Thyroid gland (tissue), 4 donors: ENCODE measurements around the gene AGK.

Source experiments
- POLR2A ChIP-seq, 2 donors: fragments of 450-650 bp; IDR thresholded peaks; one replicate each; pipeline ENCODE4 v1.6.1; 2017; ENCODE audit warnings: antibody characterized with exemption in 2 of 2, mild to moderate bottlenecking in 2 of 2, moderate library complexity in 1 of 2
- TF ChIP-seq, protein P1 (sequence below), 6 experiments: fragments of 200-600 bp in 3 of 6; fragments of 450-650 bp in 3 of 6; sonication (generic) in 3 of 6; IDR thresholded peaks; one replicate each; pipeline ENCODE4 v1.5.1; 2016 to 2019; ENCODE audit warnings: antibody characterized with exemption in 6 of 6, mild to moderate bottlenecking in 2 of 6, inconsistent platforms in 1 of 6, moderate library complexity in 1 of 6

- TF ChIP-seq, protein P1, sequence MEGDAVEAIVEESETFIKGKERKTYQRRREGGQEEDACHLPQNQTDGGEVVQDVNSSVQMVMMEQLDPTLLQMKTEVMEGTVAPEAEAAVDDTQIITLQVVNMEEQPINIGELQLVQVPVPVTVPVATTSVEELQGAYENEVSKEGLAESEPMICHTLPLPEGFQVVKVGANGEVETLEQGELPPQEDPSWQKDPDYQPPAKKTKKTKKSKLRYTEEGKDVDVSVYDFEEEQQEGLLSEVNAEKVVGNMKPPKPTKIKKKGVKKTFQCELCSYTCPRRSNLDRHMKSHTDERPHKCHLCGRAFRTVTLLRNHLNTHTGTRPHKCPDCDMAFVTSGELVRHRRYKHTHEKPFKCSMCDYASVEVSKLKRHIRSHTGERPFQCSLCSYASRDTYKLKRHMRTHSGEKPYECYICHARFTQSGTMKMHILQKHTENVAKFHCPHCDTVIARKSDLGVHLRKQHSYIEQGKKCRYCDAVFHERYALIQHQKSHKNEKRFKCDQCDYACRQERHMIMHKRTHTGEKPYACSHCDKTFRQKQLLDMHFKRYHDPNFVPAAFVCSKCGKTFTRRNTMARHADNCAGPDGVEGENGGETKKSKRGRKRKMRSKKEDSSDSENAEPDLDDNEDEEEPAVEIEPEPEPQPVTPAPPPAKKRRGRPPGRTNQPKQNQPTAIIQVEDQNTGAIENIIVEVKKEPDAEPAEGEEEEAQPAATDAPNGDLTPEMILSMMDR (IDR thresholded peaks at IDR 0.05): no peak
- TF ChIP-seq POLR2A (IDR thresholded peaks at IDR 0.05): no peak
Observed at GRCh38 chr7:141544831-141545230, 6.4 kb upstream of the AGK start.
